GM12878 (cell line): ENCODE results near the gene MRPL33. TPM values are rescaled to one million over a fixed set of nuclear protein-coding genes. Genes with fewer than 3 reads are reported as not detected.

Experiments
- ATAC-seq: fragments of 200-7000 bp; cut with Tn5 transposase; 3 replicates; pipeline ENCODE4 v1.9.1; 2020; ENCODE audit warnings: mild to moderate bottlenecking, moderate library complexity
- BruUV-seq: library from RNA; stranded (reverse); fragments of 400-500 nt; replicated peaks from 2 replicates; lab custom pipeline; 2021; lab: Mats Ljungman, UMichigan
- CTCF ChIA-PET: fragments of 300-600 bp; sonication (Branson Sonifier 250); formaldehyde crosslinking; extraction: SDS; loops from one replicate; lab custom pipeline; 2021; ENCODE audit warnings: inconsistent platforms; lab: Yijun Ruan, JAX
- POLR2A ChIA-PET: fragments of 350-600 bp; formaldehyde crosslinking; extraction: SDS; loops from one replicate; lab custom pipeline; 2021; ENCODE audit warnings: inconsistent platforms; lab: Charles Lee
- RAD21 ChIA-PET: fragments of 300-600 bp; sonication (Branson Sonifier 250); formaldehyde crosslinking; loops from one replicate; lab custom pipeline; 2023; ENCODE audit warnings: antibody characterized with exemption; ENCODE audit not compliant: unreplicated experiment; lab: Charles Lee
- SMC1A ChIA-PET: fragments of 300-600 bp; sonication (Branson Sonifier 250); formaldehyde crosslinking; loops from one replicate; lab custom pipeline; 2023; ENCODE audit not compliant: unreplicated experiment, uncharacterized antibody; lab: Charles Lee
- DNase-seq: peaks from one replicate; pipeline ENCODE4 v3.0.0-alpha.2; 2011; ENCODE audit warnings: low read depth, low spot score
- FAIRE-seq: peaks from 3 replicates; lab custom pipeline; 2011; peaks lifted over from hg19 to GRCh38; lab: Jason Lieb, UNC
- H2AFZ ChIP-seq: 2 replicates; pipeline ENCODE4 v1.6.0; 2011; ENCODE audit warnings: low read depth, low read length, control low read depth; ENCODE audit not compliant: control insufficient read depth
- H3K27ac ChIP-seq: 2 replicates; pipeline ENCODE4 v1.5.1; 2011; ENCODE audit warnings: control low read depth; ENCODE audit not compliant: control insufficient read depth, insufficient read depth
- H3K27me3 ChIP-seq, 2 experiments: replicated peaks in 1 of 2; 2 replicates each; pipeline versions ENCODE4 v1.6.0 to v1.6.1; 2011; ENCODE audit warnings: low read length in 1 of 2; ENCODE audit not compliant: control insufficient read depth in 2 of 2, insufficient read depth in 2 of 2
- H3K36me3 ChIP-seq, 2 experiments: 2 replicates each; pipeline ENCODE4 v1.5.1; 2011; ENCODE audit warnings: low read length in 1 of 2; ENCODE audit not compliant: control insufficient read depth in 2 of 2, insufficient read depth in 2 of 2
- H3K4me1 ChIP-seq: 2 replicates; pipeline ENCODE4 v1.6.1; 2011; ENCODE audit warnings: mild to moderate bottlenecking, low read length, moderate library complexity, mixed read lengths; ENCODE audit not compliant: control insufficient read depth, insufficient read depth
- H3K4me2 ChIP-seq: 2 replicates; pipeline ENCODE4 v1.6.0; 2011; ENCODE audit warnings: control low read depth; ENCODE audit not compliant: control insufficient read depth, insufficient read depth
- H3K4me3 ChIP-seq: fragments of 200-600 bp; sonication (generic); 2 replicates; pipeline ENCODE4 v1.5.1; 2016
- H3K79me2 ChIP-seq: 2 replicates; pipeline ENCODE4 v1.6.0; 2011; ENCODE audit warnings: low read length; ENCODE audit not compliant: control insufficient read depth, insufficient read depth
- H3K9ac ChIP-seq: 2 replicates; pipeline ENCODE4 v1.8.0; 2011; ENCODE audit warnings: low read length, control low read depth, mixed read lengths; ENCODE audit not compliant: control insufficient read depth, insufficient read depth
- H3K9me3 ChIP-seq: replicated peaks from 3 replicates; pipeline ENCODE4 v1.5.1; 2011; ENCODE audit warnings: mild to moderate bottlenecking, low read length; ENCODE audit not compliant: control insufficient read depth, insufficient read depth
- H4K20me1 ChIP-seq: 2 replicates; pipeline ENCODE4 v1.6.0; 2011; ENCODE audit not compliant: control insufficient read depth, insufficient read depth
- BACH1 ChIP-seq: fragments of 450-650 bp; IDR thresholded peaks from 2 replicates; pipeline ENCODE4 v1.6.1; 2017; ENCODE audit warnings: mild to moderate bottlenecking, borderline replicate concordance
- CBX5 ChIP-seq: sonication (generic); IDR thresholded peaks from 2 replicates; pipeline ENCODE4 v1.6.1; 2016; ENCODE audit warnings: low read depth, moderate library complexity, mild to moderate bottlenecking, inconsistent platforms
- ETV6 ChIP-seq, 2 experiments: fragments of 450-650 bp in 1 of 2; IDR thresholded peaks in 1 of 2; conservative IDR thresholded peaks in 1 of 2; 2 replicates each; pipeline ENCODE4 v1.6.1; 2014; ENCODE audit warnings: antibody characterized with exemption in 1 of 2, borderline replicate concordance in 1 of 2, low read depth in 1 of 2, mild to moderate bottlenecking in 1 of 2, moderate library complexity in 1 of 2
- HDAC6 ChIP-seq: fragments of 200-600 bp; sonication (generic); IDR thresholded peaks from one replicate; pipeline ENCODE4 v1.8.0; 2017; ENCODE audit warnings: antibody characterized with exemption; ENCODE audit not compliant: unreplicated experiment
- HDGF ChIP-seq: fragments of 450-650 bp; IDR thresholded peaks from 2 replicates; pipeline ENCODE4 v1.6.1; 2016; ENCODE audit warnings: antibody characterized with exemption
- JUNB ChIP-seq: IDR thresholded peaks from 2 replicates; pipeline ENCODE4 v1.6.1; 2016; ENCODE audit warnings: antibody characterized with exemption, mild to moderate bottlenecking
- JUND ChIP-seq: IDR thresholded peaks from 2 replicates; pipeline ENCODE4 v1.6.1; 2012; ENCODE audit warnings: low read depth, mild to moderate bottlenecking, low read length, improper control_type of control experiment, moderate library complexity
- MAX ChIP-seq: IDR thresholded peaks from 2 replicates; pipeline ENCODE4 v1.6.1; 2012; ENCODE audit warnings: low read depth, low read length, improper control_type of control experiment
- MTA3 ChIP-seq: IDR thresholded peaks from 2 replicates; pipeline ENCODE4 v1.6.1; 2012; ENCODE audit warnings: low read length, inconsistent platforms, borderline replicate concordance
- MXI1 ChIP-seq: fragments of 150-350 bp; IDR thresholded peaks from 2 replicates; pipeline ENCODE4 v1.6.1; 2011; ENCODE audit warnings: low read depth, mild to moderate bottlenecking, inconsistent platforms, low read length, improper control_type of control experiment
- NFYB ChIP-seq: IDR thresholded peaks from 2 replicates; pipeline ENCODE4 v1.6.1; 2011; ENCODE audit warnings: low read depth, mild to moderate bottlenecking, low read length, improper control_type of control experiment, moderate library complexity; ENCODE audit not compliant: insufficient read depth
- POU2F2 ChIP-seq: IDR thresholded peaks from 3 replicates; pipeline ENCODE4 v1.6.1; 2011; ENCODE audit warnings: low read depth, mild to moderate bottlenecking, low read length, borderline replicate concordance
- TAF1 ChIP-seq: IDR thresholded peaks from 2 replicates; pipeline ENCODE4 v1.6.1; 2011; ENCODE audit warnings: mild to moderate bottlenecking, low read depth, low read length, borderline replicate concordance
- YY1 ChIP-seq: IDR thresholded peaks from 2 replicates; pipeline ENCODE4 v1.6.1; 2011; ENCODE audit warnings: low read depth, mild to moderate bottlenecking, low read length
- ZNF274 ChIP-seq: IDR thresholded peaks from one replicate; pipeline ENCODE4 v1.8.0; 2011; ENCODE audit not compliant: insufficient read length, insufficient read depth
- WGBS: methylation state at CpG from one replicate; pipeline ENCODE4 v1.1.6; 2016; ENCODE audit warnings: low lambda C conversion rate; ENCODE audit not compliant: insufficient replicate concordance, insufficient coverage; ENCODE audit errors: missing lambda C conversion rate; 5-methylcytosine and 5-hydroxymethylcytosine counted together
- in situ Hi-C: fragments of 300-500 bp; cut with MboI; formaldehyde crosslinking; loops from 9 replicates; pipeline ENCODE4 v1.14.3; 2018; ENCODE audit warnings: mixed read lengths
- intact Hi-C: fragments of 100-400 bp; cut with micrococcal nuclease; formaldehyde crosslinking; loops from one replicate; pipeline ENCODE4 v1.14.2; 2022; ENCODE audit not compliant: unreplicated experiment
- polyA plus RNA-seq, 11 experiments: library from polyadenylated mRNA; depleted of rRNA in 4 of 11; unstranded in 6 of 11; stranded (reverse) in 5 of 11; fragments of >200 nt; fragmentation: Nextera tagmentation in 4 of 11; fragmentation: Illumina TruSeq in 1 of 11; extraction: Ambion mirVana in 4 of 11; extraction: Trizol in 1 of 11; gene quantifications; 1 replicate in 1 of 11; 2 replicates in 10 of 11; pipeline versions ENCODE4 v1.2.1 to v1.2.3, GENCODE V29; 2011 to 2016; ENCODE audit warnings: inconsistent platforms in 2 of 11, missing spikeins in 2 of 11, low read depth in 1 of 11
- total RNA-seq, 4 experiments: library from RNA; depleted of rRNA in 3 of 4; stranded (reverse); fragments of >200 nt in 3 of 4; fragmentation: Illumina TruSeq in 1 of 4; extraction: Trizol in 1 of 4; gene quantifications; 2 replicates each; pipeline versions ENCODE4 v1.2.1 to v1.2.3, GENCODE V29; 2013 to 2021

Gene MRPL33
- total and polyA plus RNA-seq, 10 of the 15 experiments (the other 5 are each of a cell fraction or from before 2014, with no cell fraction given) = 50.1 to 318 (median 160) TPM

- CTCF ChIA-PET = interaction anchor here (0.7 to 0.8 kb wide), 2 partner anchors 29 to 701 kb away, joined by 4 read pairs; no protein-coding TSS in a partner anchor
Measured at GRCh38 chr2:27752551-27753237, 18.8 kb upstream of the MRPL33 start.

More at GRCh38 chr2:27752551-27753237, 18.8 kb upstream of the MRPL33 start:
- no peak for TF ChIP-seq ETV6 (conservative IDR thresholded peaks at IDR 0.05 in 1 of 2, IDR thresholded peaks at IDR 0.05 in 1 of 2; ENCODE audit: borderline replicate concordance in 1 of 2, low read depth in 1 of 2)
- TF ChIP-seq BACH1 = no peak
- TF ChIP-seq ZNF274 = no peak
- no peak for TF ChIP-seq JUND
- TF ChIP-seq MAX = no peak
- no peak for TF ChIP-seq TAF1
- no peak for TF ChIP-seq YY1
- no peak for TF ChIP-seq HDGF
- TF ChIP-seq POU2F2 = no peak
- TF ChIP-seq JUNB = no peak
- TF ChIP-seq NFYB = no peak
- TF ChIP-seq HDAC6 = no peak
- TF ChIP-seq CBX5 = no peak
- no peak for TF ChIP-seq MXI1
- TF ChIP-seq MTA3 = no peak
- WGBS = 52% methylated on average over 15 of the region's 16 CpGs
- H3K36me3 ChIP-seq = no peaks in the 10 kb centered on the region
- intact Hi-C loops (no loop called here), in situ Hi-C loops (no loop called here)
- H3K4me1 ChIP-seq = no peaks in the 10 kb centered on the region
- no peak overlapping the region for H3K27ac ChIP-seq
- ChIA-PET RAD21 (interaction anchor here (0.6 kb wide), 1 partner anchor 643 kb away, joined by 4 read pairs; no protein-coding TSS in a partner anchor), SMC1A (interaction anchor here (2.2 kb wide), 1 partner anchor 644 kb away, joined by 6 read pairs; no protein-coding TSS in a partner anchor), POLR2A (no interaction called here)
- H2AFZ ChIP-seq = no peak overlapping the region
- H3K9me3 ChIP-seq = no peaks in the 10 kb centered on the region; the same call in 2 of the 3 replicates
- ATAC-seq = no peak
- no peak overlapping the region for H3K9ac ChIP-seq
- no peaks in the 10 kb centered on the region; a peak in 1 of 4 replicates for H3K27me3 ChIP-seq
- no peak for FAIRE-seq
- no peak overlapping the region for H3K4me3 ChIP-seq
- no peaks in the 10 kb centered on the region for H3K79me2 ChIP-seq
- no peak overlapping the region for H3K4me2 ChIP-seq
- no peaks in the 10 kb centered on the region for H4K20me1 ChIP-seq
- no peak for DNase-seq
- no TSS peak for BruUV-seq
